ENCODE results near the gene PKNOX1.
"Not testable (repeated sequence)": the region's sequence is repeated elsewhere in the genome, so short reads cannot be mapped to it uniquely, and the experiment has no call there.

PKNOX1 gene

DNA sequence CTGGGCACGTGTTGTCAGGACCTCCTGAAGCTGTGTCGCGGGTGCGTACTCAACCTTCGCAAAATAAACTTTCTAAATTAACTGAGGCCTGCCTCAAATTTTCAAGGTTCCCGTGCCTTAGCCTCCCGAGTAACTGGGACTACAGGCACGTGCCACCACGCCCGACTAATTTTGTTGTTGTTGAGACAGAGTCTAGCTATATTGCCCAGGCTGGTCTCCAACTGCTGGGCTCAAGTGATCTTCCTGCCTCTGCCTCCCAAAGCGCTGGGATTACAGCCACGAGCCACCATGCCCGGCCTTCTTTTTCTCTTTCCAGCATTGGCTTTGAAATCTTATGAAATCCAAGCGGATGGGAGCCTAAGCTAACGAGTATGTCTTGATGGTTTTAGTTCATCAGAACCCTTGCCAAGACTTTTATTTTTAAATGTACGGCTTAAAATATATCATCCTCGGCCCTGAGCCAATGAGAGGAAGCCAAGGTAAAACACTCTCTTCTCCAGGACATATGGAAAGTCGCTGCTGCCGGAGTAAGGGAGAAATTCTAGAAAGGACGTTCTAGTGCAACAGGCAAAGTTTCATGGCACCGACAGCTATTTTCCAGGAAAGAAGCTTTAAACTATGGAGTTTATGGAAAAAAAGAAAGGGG is 36.3 kb upstream of the PKNOX1 start:
- TF ChIP-seq, protein P1, sequence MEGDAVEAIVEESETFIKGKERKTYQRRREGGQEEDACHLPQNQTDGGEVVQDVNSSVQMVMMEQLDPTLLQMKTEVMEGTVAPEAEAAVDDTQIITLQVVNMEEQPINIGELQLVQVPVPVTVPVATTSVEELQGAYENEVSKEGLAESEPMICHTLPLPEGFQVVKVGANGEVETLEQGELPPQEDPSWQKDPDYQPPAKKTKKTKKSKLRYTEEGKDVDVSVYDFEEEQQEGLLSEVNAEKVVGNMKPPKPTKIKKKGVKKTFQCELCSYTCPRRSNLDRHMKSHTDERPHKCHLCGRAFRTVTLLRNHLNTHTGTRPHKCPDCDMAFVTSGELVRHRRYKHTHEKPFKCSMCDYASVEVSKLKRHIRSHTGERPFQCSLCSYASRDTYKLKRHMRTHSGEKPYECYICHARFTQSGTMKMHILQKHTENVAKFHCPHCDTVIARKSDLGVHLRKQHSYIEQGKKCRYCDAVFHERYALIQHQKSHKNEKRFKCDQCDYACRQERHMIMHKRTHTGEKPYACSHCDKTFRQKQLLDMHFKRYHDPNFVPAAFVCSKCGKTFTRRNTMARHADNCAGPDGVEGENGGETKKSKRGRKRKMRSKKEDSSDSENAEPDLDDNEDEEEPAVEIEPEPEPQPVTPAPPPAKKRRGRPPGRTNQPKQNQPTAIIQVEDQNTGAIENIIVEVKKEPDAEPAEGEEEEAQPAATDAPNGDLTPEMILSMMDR (IDR thresholded peaks at IDR 0.05; ENCODE audit: poor library complexity, severe bottlenecking): no peak
- Histone ChIP-seq H3K4me1 (ENCODE audit: insufficient read depth, poor library complexity, severe bottlenecking) (peaks cover 14% of the 10 kb centered on the region), H3K27me3 (ENCODE audit: insufficient read depth, poor library complexity, severe bottlenecking) (no peaks in the 10 kb centered on the region), H3K36me3 (ENCODE audit: low read depth) (no peaks in the 10 kb centered on the region), H3K4me3 (ENCODE audit: severe bottlenecking) (no peak overlapping the region), H3K27ac (ENCODE audit: poor library complexity, severe bottlenecking) (no peak overlapping the region), H3K9me3 (ENCODE audit: severe bottlenecking) (peaks cover 8% of the 10 kb centered on the region)
- ATAC-seq (ENCODE audit: low read depth) (no peak), DNase-seq (ENCODE audit: low spot score) (no peak)

DNA sequence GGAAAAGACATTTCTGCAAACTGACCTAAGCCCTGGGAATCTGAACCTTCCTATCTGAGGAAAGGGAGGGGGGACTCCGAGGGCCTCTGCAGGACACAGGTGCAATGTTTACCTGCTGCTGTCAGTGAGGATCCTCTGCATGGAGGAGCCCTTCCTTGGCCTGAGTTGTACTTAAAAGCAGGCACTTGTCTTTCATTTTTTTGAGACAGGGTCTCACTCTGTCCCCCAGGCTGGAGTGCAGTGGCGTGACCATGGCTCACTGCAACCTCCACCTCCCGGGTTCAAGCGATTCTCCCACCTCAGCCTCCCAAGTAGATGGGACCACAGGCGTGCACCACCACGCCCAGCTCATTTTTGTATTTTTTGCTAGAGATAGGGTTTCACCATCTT is 35.8 kb upstream of the PKNOX1 start:
- H3K9me3 ChIP-seq (ENCODE audit: severe bottlenecking); H3K4me3 ChIP-seq (ENCODE audit: severe bottlenecking); ATAC-seq (ENCODE audit: low read depth); H3K27ac ChIP-seq (ENCODE audit: poor library complexity, severe bottlenecking); DNase-seq (ENCODE audit: low spot score); H3K36me3 ChIP-seq (ENCODE audit: low read depth); H3K27me3 ChIP-seq (ENCODE audit: insufficient read depth, poor library complexity, severe bottlenecking): not testable (repeated sequence)
- H3K4me1 ChIP-seq (ENCODE audit: insufficient read depth, poor library complexity, severe bottlenecking): peaks cover 14% of the 10 kb centered on the region

DNA sequence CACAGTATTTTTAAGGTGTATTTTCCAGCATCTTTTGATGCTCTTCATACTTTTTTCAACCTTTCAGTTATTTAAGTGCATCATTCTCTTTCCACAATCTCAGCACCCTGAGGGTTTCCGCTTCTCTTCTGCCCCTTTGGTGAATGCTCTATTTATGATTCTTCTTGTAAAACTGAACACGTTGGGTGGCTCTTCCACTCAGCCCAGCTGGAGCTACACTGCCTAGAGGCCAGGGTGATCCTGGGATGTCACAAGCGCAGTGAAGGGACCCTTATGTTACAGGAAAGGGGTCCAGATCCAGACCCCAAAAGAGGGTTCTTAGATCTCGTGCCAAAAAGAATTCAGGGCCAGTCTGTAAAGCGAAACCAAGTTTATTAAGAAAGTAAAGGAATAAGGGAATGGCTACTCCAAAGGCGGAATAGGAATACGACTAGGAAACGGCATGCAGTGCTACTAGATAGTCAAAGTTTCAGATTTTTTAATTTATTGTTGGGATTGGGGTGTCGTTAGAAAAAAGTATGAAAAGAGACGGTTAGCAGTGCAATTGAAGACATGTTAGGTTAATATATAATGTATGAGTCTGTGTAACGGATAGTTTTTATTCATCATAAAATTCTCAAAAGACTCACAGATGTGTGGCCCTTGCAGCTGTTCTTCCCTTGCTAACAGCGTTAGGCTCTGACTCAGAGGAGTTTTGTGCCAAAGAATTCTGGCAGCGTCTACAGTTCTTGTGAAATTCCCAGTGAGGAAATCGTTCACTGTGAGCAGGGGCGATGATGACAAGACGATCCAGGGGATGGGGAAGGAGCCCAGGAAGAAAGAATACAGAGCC is 34.6 kb upstream of the PKNOX1 start:
- Histone ChIP-seq H3K27ac (ENCODE audit: poor library complexity, severe bottlenecking) (peak overlapping the region; percentile 26), H3K4me1 (ENCODE audit: insufficient read depth, poor library complexity, severe bottlenecking) (peaks cover 14% of the 10 kb centered on the region), H3K36me3 (ENCODE audit: low read depth) (no peaks in the 10 kb centered on the region), H3K9me3 (ENCODE audit: severe bottlenecking) (peaks cover 8% of the 10 kb centered on the region), H3K4me3 (ENCODE audit: severe bottlenecking) (no peak overlapping the region), H3K27me3 (ENCODE audit: insufficient read depth, poor library complexity, severe bottlenecking) (no peaks in the 10 kb centered on the region)
- TF ChIP-seq, protein P1 (IDR thresholded peaks at IDR 0.05; ENCODE audit: poor library complexity, severe bottlenecking): no peak
- ATAC-seq (ENCODE audit: low read depth): peak; percentile 93
- peak; percentile 73 for DNase-seq (ENCODE audit: low spot score)

DNA sequence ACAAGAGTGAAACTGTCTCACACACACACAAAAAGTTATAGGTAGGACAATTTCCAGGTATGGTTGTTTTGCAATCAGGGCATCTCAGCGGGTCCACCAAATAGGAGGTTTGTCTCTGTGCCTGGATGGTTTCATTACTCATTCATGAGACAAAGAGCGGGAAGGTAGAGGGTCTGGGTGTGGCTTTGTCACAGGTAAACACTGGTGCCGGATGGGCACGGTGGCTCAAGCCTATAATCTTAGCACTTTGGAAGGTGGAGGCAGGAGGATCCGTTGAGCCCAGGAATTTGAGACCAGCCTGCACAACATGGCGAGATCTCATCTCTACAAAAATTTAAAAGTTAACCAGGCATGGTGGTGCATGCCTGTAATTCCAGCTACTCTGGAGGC is 32.7 kb upstream of the PKNOX1 start:
- Histone ChIP-seq H3K4me3 (ENCODE audit: severe bottlenecking) (no peak overlapping the region), H3K27me3 (ENCODE audit: insufficient read depth, poor library complexity, severe bottlenecking) (no peaks in the 10 kb centered on the region), H3K4me1 (ENCODE audit: insufficient read depth, poor library complexity, severe bottlenecking) (peaks cover 14% of the 10 kb centered on the region), H3K27ac (ENCODE audit: poor library complexity, severe bottlenecking) (peak overlapping the region; percentile 4), H3K36me3 (ENCODE audit: low read depth) (no peaks in the 10 kb centered on the region), H3K9me3 (ENCODE audit: severe bottlenecking) (peaks cover 8% of the 10 kb centered on the region)
- DNase-seq (ENCODE audit: low spot score) (no peak), ATAC-seq (ENCODE audit: low read depth) (no peak)
- TF ChIP-seq, protein P1 (IDR thresholded peaks at IDR 0.05; ENCODE audit: poor library complexity, severe bottlenecking): no peak

DNA sequence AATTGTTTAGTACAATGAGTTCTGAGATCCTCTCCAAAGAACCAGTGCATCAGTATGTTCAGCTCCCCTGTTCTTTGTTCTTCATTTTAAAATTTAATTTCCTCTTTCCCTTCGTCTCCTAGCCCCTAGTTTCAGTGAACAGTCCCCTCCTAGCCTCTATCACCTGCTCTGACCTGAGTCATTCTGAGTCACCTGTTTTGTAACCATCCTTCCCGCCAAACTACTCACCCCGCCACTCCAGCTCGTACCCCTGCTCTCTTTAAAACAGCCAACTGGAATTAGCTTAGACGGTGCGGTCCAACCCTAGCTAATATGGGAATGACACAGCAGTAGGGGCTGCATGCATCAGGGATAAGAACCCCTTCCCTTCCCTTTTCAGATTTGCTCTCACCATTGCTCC is 32.1 kb upstream of the PKNOX1 start:
- H3K4me3 ChIP-seq (ENCODE audit: severe bottlenecking): no peak overlapping the region
- H3K4me1 ChIP-seq (ENCODE audit: insufficient read depth, poor library complexity, severe bottlenecking): peaks cover 14% of the 10 kb centered on the region
- H3K9me3 ChIP-seq (ENCODE audit: severe bottlenecking): peaks cover 8% of the 10 kb centered on the region
- peak overlapping the region; percentile 4 for H3K27ac ChIP-seq (ENCODE audit: poor library complexity, severe bottlenecking)
- no peak for ATAC-seq (ENCODE audit: low read depth)
- H3K36me3 ChIP-seq (ENCODE audit: low read depth): no peaks in the 10 kb centered on the region
- TF ChIP-seq, protein P1 (IDR thresholded peaks at IDR 0.05; ENCODE audit: poor library complexity, severe bottlenecking): no peak
- H3K27me3 ChIP-seq (ENCODE audit: insufficient read depth, poor library complexity, severe bottlenecking): no peaks in the 10 kb centered on the region
- no peak for DNase-seq (ENCODE audit: low spot score)

DNA sequence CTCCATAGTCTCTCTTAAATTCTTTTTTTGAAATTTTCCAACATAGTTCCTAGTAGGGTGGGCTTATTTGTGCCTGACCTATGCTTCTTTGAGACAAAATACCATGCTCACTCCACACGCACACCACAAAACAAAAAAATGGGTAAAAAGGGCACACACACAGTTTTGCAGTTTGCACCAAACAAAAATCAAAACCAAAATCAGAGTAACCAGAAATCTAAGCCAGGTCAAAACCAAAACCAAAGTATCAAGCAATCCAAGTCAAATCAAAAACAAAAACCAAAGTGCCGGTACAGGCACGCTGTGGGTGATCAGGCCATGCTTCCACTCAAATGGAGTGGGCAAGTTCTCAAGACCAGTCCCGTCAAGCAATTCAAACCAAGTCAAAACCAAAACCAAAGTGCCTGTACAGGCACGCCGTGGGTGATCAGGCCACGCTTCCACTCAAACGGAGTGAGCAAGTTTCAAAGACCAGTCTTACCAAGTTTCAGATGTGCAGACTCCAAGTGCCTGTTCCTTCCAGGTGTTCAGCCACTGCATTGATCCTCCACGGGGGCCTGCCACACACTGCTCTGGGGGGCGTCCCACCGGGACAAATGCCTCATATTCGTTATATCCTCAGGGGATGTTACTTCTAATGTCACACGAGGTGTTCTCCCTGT is 25.1 kb upstream of the PKNOX1 start:
- not testable (repeated sequence) for ATAC-seq (ENCODE audit: low read depth)

DNA sequence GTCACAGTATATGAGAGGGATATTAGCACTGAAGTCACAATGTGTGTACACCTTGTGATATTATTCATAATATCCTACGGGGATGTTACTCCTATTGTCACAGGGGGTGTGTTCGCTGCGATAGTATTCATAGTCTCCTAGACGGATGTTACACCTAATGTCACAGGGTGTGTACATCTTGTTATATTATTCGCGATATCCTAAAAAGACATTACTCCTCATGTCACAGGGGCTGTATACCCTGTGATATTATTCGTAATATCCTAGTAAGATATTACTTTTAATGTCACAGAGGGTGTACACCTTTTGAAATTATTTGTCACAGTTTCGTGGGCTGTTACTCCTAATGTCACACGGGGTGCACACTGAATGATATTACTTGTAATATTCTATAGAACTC is 23.2 kb upstream of the PKNOX1 start:
- not testable (repeated sequence) for DNase-seq (ENCODE audit: low spot score); H3K4me3 ChIP-seq (ENCODE audit: severe bottlenecking); ATAC-seq (ENCODE audit: low read depth); H3K4me1 ChIP-seq (ENCODE audit: insufficient read depth, poor library complexity, severe bottlenecking); H3K36me3 ChIP-seq (ENCODE audit: low read depth); H3K27ac ChIP-seq (ENCODE audit: poor library complexity, severe bottlenecking); H3K9me3 ChIP-seq (ENCODE audit: severe bottlenecking); H3K27me3 ChIP-seq (ENCODE audit: insufficient read depth, poor library complexity, severe bottlenecking)

More for the DNA sequence above, 25.1 kb upstream of the PKNOX1 start:
- not testable (repeated sequence) for H3K27me3 ChIP-seq (ENCODE audit: insufficient read depth, poor library complexity, severe bottlenecking); H3K9me3 ChIP-seq (ENCODE audit: severe bottlenecking); H3K27ac ChIP-seq (ENCODE audit: poor library complexity, severe bottlenecking); DNase-seq (ENCODE audit: low spot score); H3K4me1 ChIP-seq (ENCODE audit: insufficient read depth, poor library complexity, severe bottlenecking); H3K36me3 ChIP-seq (ENCODE audit: low read depth); H3K4me3 ChIP-seq (ENCODE audit: severe bottlenecking)

All from RWPE2 (cell line).